WTC11 (cell line): ENCODE results near the gene HJURP. TPM values are rescaled to one million over a fixed set of nuclear protein-coding genes. Genes with fewer than 3 reads are reported as not detected.

Experiments
- ATAC-seq: fragments of 200-7000 bp; cut with Tn5 transposase; 2 replicates; pipeline ENCODE4 v1.10.0; 2021; ENCODE audit warnings: mild to moderate bottlenecking, moderate library complexity
- CTCF ChIA-PET: fragments of 300-600 bp; sonication (Branson Sonifier 250); formaldehyde crosslinking; loops from one replicate; lab custom pipeline; 2021; ENCODE audit warnings: antibody characterized with exemption; lab: Charles Lee
- POLR2A ChIA-PET: fragments of 350-600 bp; sonication (Branson Sonifier 250); formaldehyde crosslinking; loops from one replicate; lab custom pipeline; 2021; ENCODE audit warnings: antibody characterized with exemption; lab: Charles Lee
- DNase-seq: peaks from one replicate; pipeline ENCODE4 v3.0.0; 2021; ENCODE audit warnings: low spot score
- H3K27ac Mint-ChIP-seq: 2 replicates; pipeline ENCODE4 v1.8.0; 2021; ENCODE audit warnings: mixed read lengths
- H3K27me3 Mint-ChIP-seq: 2 replicates; pipeline ENCODE4 v1.8.0; 2021; ENCODE audit warnings: low read depth, mild to moderate bottlenecking, moderate library complexity, mixed read lengths
- H3K36me3 Mint-ChIP-seq: 2 replicates; pipeline ENCODE4 v1.8.0; 2021; ENCODE audit warnings: mixed read lengths
- H3K4me1 Mint-ChIP-seq: 2 replicates; pipeline ENCODE4 v1.8.0; 2022; ENCODE audit warnings: mixed read lengths
- H3K4me3 Mint-ChIP-seq: 2 replicates; pipeline ENCODE4 v1.8.0; 2021; ENCODE audit warnings: mild to moderate bottlenecking, moderate library complexity, mixed read lengths
- H3K9me3 Mint-ChIP-seq: 2 replicates; pipeline ENCODE4 v1.8.0; 2021; ENCODE audit warnings: mixed read lengths
- AR ChIP-seq: fragments of 250-450 bp; sonication (Bioruptor Pico); IDR thresholded peaks from 2 replicates; pipeline ENCODE4 v1.9.0; 2021; ENCODE audit warnings: mild to moderate bottlenecking
- CBFB ChIP-seq: sonication (generic); formaldehyde crosslinking; IDR thresholded peaks from 2 replicates; pipeline ENCODE4 v1.8.1; 2022; ENCODE audit warnings: mild to moderate bottlenecking, low read depth, missing genetic modification reagents
- CREB1 ChIP-seq: sonication (generic); formaldehyde crosslinking; IDR thresholded peaks from 2 replicates; pipeline ENCODE4 v1.8.0; 2023; ENCODE audit warnings: mild to moderate bottlenecking, missing genetic modification reagents
- HMGXB4 ChIP-seq: sonication (generic); formaldehyde crosslinking; IDR thresholded peaks from 2 replicates; pipeline ENCODE4 v1.8.1; 2023; ENCODE audit warnings: mild to moderate bottlenecking, moderate library complexity, missing genetic modification reagents
- IRF1 ChIP-seq: sonication (generic); formaldehyde crosslinking; IDR thresholded peaks from 2 replicates; pipeline ENCODE4 v1.8.0; 2023; ENCODE audit warnings: missing genetic modification reagents
- NFE2L1 ChIP-seq: sonication (generic); formaldehyde crosslinking; IDR thresholded peaks from 2 replicates; pipeline ENCODE4 v1.8.1; 2023; ENCODE audit warnings: missing genetic modification reagents
- NR2C2 ChIP-seq: sonication (generic); formaldehyde crosslinking; IDR thresholded peaks from 2 replicates; pipeline ENCODE4 v1.8.0; 2022; ENCODE audit warnings: mild to moderate bottlenecking, missing genetic modification reagents
- NR3C1 ChIP-seq: sonication (generic); formaldehyde crosslinking; conservative IDR thresholded peaks from 2 replicates; pipeline ENCODE4 v1.8.1; 2023; ENCODE audit warnings: low read depth, mild to moderate bottlenecking, missing genetic modification reagents
- OVOL2 ChIP-seq: fragments of 250-450 bp; sonication (Bioruptor Pico); IDR thresholded peaks from 2 replicates; pipeline ENCODE4 v1.9.0; 2021; ENCODE audit warnings: mild to moderate bottlenecking, borderline replicate concordance
- PREB ChIP-seq: sonication (generic); formaldehyde crosslinking; IDR thresholded peaks from 2 replicates; pipeline ENCODE4 v1.8.1; 2022; ENCODE audit warnings: mild to moderate bottlenecking, missing genetic modification reagents, moderate library complexity, borderline replicate concordance
- RORB ChIP-seq: fragments of 250-450 bp; sonication (Bioruptor Pico); IDR thresholded peaks from 2 replicates; pipeline ENCODE4 v1.9.0; 2021; ENCODE audit warnings: mild to moderate bottlenecking
- SP1 ChIP-seq: sonication (generic); formaldehyde crosslinking; conservative IDR thresholded peaks from 2 replicates; pipeline ENCODE4 v1.8.1; 2022; ENCODE audit warnings: missing genetic modification reagents
- TP53 ChIP-seq: sonication (generic); formaldehyde crosslinking; IDR thresholded peaks from 2 replicates; pipeline ENCODE4 v1.8.1; 2023; ENCODE audit warnings: mild to moderate bottlenecking, missing genetic modification reagents
- ZMAT4 ChIP-seq: fragments of 250-450 bp; sonication (Bioruptor Pico); IDR thresholded peaks from 2 replicates; pipeline ENCODE4 v1.9.0; 2021; ENCODE audit warnings: mild to moderate bottlenecking
- ZNF532 ChIP-seq: fragments of 250-450 bp; sonication (Bioruptor Pico); IDR thresholded peaks from 2 replicates; pipeline ENCODE4 v1.9.0; 2021; ENCODE audit warnings: mild to moderate bottlenecking, borderline replicate concordance
- ZNF671 ChIP-seq: fragments of 250-450 bp; sonication (Bioruptor Pico); IDR thresholded peaks from 2 replicates; pipeline ENCODE4 v1.8.0; 2021; ENCODE audit warnings: mild to moderate bottlenecking
- total RNA-seq: library from RNA; stranded (reverse); gene quantifications from 3 replicates; pipeline ENCODE4 v1.2.3, GENCODE V29; 2021

The HJURP gene
- total RNA-seq, 1 experiment from 2014 or later, result 83.7 TPM

- H3K4me3 Mint-ChIP-seq, result no peak overlapping the region
- H3K4me1 Mint-ChIP-seq, result peaks cover 20% of the 10 kb centered on the region
- ATAC-seq, result no peak
- TF ChIP-seq HMGXB4 (no peak), ZNF671 (CRISPR knock-in tag) (no peak), RORB (no peak), ZNF532 (CRISPR knock-in tag) (no peak), NFE2L1 (CRISPR knock-in tag) (no peak), NR3C1 (CRISPR knock-in tag) (no peak), SP1 (no peak), ZMAT4 (no peak), OVOL2 (CRISPR knock-in tag) (no peak), IRF1 (CRISPR knock-in tag) (no peak), CBFB (no peak), TP53 (no peak), NR2C2 (CRISPR knock-in tag) (no peak)
- ChIA-PET CTCF (interaction anchor here (1.0 kb wide), 1 partner anchor 8 kb away, joined by 3 read pairs; no protein-coding TSS in a partner anchor), POLR2A (no interaction called here)
- H3K27me3 Mint-ChIP-seq, result no peaks in the 10 kb centered on the region
- H3K36me3 Mint-ChIP-seq, result peaks cover 85% of the 10 kb centered on the region
- 0 out of 2 replicates have a peak overlapping the region, but pooled peaks have one; percentile 49 for H3K27ac Mint-ChIP-seq
- H3K9me3 Mint-ChIP-seq, result no peaks in the 10 kb centered on the region
- DNase-seq, result no peak
Measured at GRCh38 chr2:233849607-233850271, 4.6 kb downstream of the HJURP start.

GRCh38 chr2:233848276-233848675, 6.1 kb downstream of the HJURP start:
- Mint-ChIP-seq H3K36me3 (peaks cover 95% of the 10 kb centered on the region), H3K9me3 (no peaks in the 10 kb centered on the region), H3K4me1 (peaks cover 17% of the 10 kb centered on the region)
- CTCF ChIA-PET, result interaction anchor here (1.1 kb wide), 1 partner anchor 9 kb away, joined by 3 read pairs; no protein-coding TSS in a partner anchor
- no peak for TF ChIP-seq CREB1 (CRISPR knock-in tag)
- TF ChIP-seq AR (CRISPR knock-in tag), result no peak
- no peak for TF ChIP-seq PREB (CRISPR knock-in tag)
- TF ChIP-seq, all 79 proteins: peak for 0
- H3K27ac Mint-ChIP-seq, result no peak overlapping the region
- H3K4me3 Mint-ChIP-seq, result no peak overlapping the region
- no peaks in the 10 kb centered on the region for H3K27me3 Mint-ChIP-seq
- POLR2A ChIA-PET, result no interaction called here
- DNase-seq, result no peak
- ATAC-seq, result no peak
